Keratinocyte (primary cell): Measurements from ENCODE around the gene RASL10A. TPM values are rescaled to one million over a fixed set of nuclear protein-coding genes. Genes with fewer than 3 reads are reported as not detected.

Experiments used
- DNase-seq: peaks from one replicate; pipeline ENCODE4 v3.0.0-alpha.2; 2011; ENCODE audit warnings: low read depth, missing footprints, low spot score
- FAIRE-seq: peaks from 2 replicates; lab custom pipeline; 2011; peaks lifted over from hg19 to GRCh38; lab: Jason Lieb, UNC
- H2AFZ ChIP-seq: 2 replicates; pipeline ENCODE4 v1.6.0; 2012; ENCODE audit warnings: low read length, control low read depth, inconsistent platforms; ENCODE audit not compliant: control insufficient read depth
- H3K27ac ChIP-seq: 2 replicates; pipeline ENCODE4 v1.5.1; 2011; ENCODE audit warnings: low read length; ENCODE audit not compliant: control insufficient read depth, insufficient read depth
- H3K27me3 ChIP-seq: 3 replicates; pipeline ENCODE4 v1.6.0; 2011; ENCODE audit warnings: low read length; ENCODE audit not compliant: control insufficient read depth, insufficient read depth; ENCODE audit errors: extremely low read depth
- H3K36me3 ChIP-seq, 2 experiments: 2 replicates in 1 of 2; 3 replicates in 1 of 2; pipeline ENCODE4 v1.5.1; 2011; ENCODE audit warnings: low read length in 2 of 2, mild to moderate bottlenecking in 1 of 2; ENCODE audit not compliant: control insufficient read depth in 2 of 2, insufficient read depth in 2 of 2; ENCODE audit errors: extremely low read depth in 1 of 2
- H3K4me1 ChIP-seq: 3 replicates; pipeline ENCODE4 v1.5.1; 2011; ENCODE audit warnings: low read length; ENCODE audit not compliant: control insufficient read depth, insufficient read depth; ENCODE audit errors: extremely low read depth
- H3K4me2 ChIP-seq: 3 replicates; pipeline ENCODE4 v1.6.0; 2011; ENCODE audit warnings: low read depth, low read length; ENCODE audit not compliant: control insufficient read depth, insufficient read depth; ENCODE audit errors: extremely low read depth
- H3K4me3 ChIP-seq, 3 experiments: fragments of 200-600 bp in 1 of 3; sonication (generic) in 1 of 3; 2 replicates in 2 of 3; 3 replicates in 1 of 3; pipeline ENCODE4 v1.5.1; 2011 to 2016; ENCODE audit warnings: low read length in 3 of 3, mild to moderate bottlenecking in 3 of 3, control low read depth in 2 of 3, inconsistent platforms in 1 of 3, low read depth in 1 of 3, mixed read lengths in 1 of 3, mixed run types in 1 of 3, moderate library complexity in 1 of 3; ENCODE audit not compliant: control insufficient read depth in 2 of 3, insufficient read depth in 2 of 3; ENCODE audit errors: extremely low read depth in 1 of 3
- H3K79me2 ChIP-seq: 2 replicates; pipeline ENCODE4 v1.6.0; 2012; ENCODE audit warnings: low read length; ENCODE audit not compliant: control insufficient read depth, insufficient read depth
- H3K9ac ChIP-seq: 3 replicates; pipeline ENCODE4 v1.6.0; 2011; ENCODE audit warnings: low read length; ENCODE audit not compliant: control insufficient read depth, insufficient read depth; ENCODE audit errors: extremely low read depth
- H3K9me1 ChIP-seq: 3 replicates; pipeline ENCODE4 v1.6.0; 2011; ENCODE audit warnings: low read length; ENCODE audit not compliant: control insufficient read depth, insufficient read depth; ENCODE audit errors: extremely low read depth
- H3K9me3 ChIP-seq: 2 replicates; pipeline ENCODE4 v1.5.1; 2012; ENCODE audit warnings: low read depth, low read length; ENCODE audit not compliant: control insufficient read depth
- H4K20me1 ChIP-seq: 3 replicates; pipeline ENCODE4 v1.6.0; 2011; ENCODE audit warnings: low read length; ENCODE audit not compliant: control insufficient read depth, insufficient read depth; ENCODE audit errors: extremely low read depth
- EZH2 ChIP-seq: IDR thresholded peaks from one replicate; pipeline ENCODE4 v1.6.1; 2012; ENCODE audit warnings: inconsistent platforms, mild to moderate bottlenecking, low read length, moderate library complexity
- dilution Hi-C: fragments of 300-500 bp; cut with MboI; formaldehyde crosslinking; loops from one replicate; pipeline ENCODE4 v1.7.0; 2020; ENCODE audit warnings: low sequenced_read_pairs; ENCODE audit not compliant: extremely low pct_ligation_motif_present
- polyA plus RNA-seq, 5 experiments: library from polyadenylated mRNA; depleted of rRNA in 3 of 5; stranded (reverse) in 3 of 5; stranded (forward) in 1 of 5; unstranded in 1 of 5; fragments of >200 nt; gene quantifications; 1 replicate in 1 of 5; 2 replicates in 3 of 5; 3 replicates in 1 of 5; pipeline versions ENCODE4 v1.2.1 to v1.2.3, GENCODE V29; 2011 to 2012; ENCODE audit warnings: missing spikeins in 2 of 5, low read depth in 1 of 5, low replicate concordance in 1 of 5
- TF ChIP-seq, protein P1 (sequence below), 3 experiments: IDR thresholded peaks in 1 of 3; conservative IDR thresholded peaks in 1 of 3; optimal IDR thresholded peaks in 1 of 3; 2 replicates in 2 of 3; 3 replicates in 1 of 3; pipeline versions ENCODE3 to v1.5.1; 2011; ENCODE audit warnings: low read length in 3 of 3, mild to moderate bottlenecking in 3 of 3, moderate library complexity in 2 of 3, control low read depth in 1 of 3, inconsistent platforms in 1 of 3; ENCODE audit not compliant: insufficient read depth in 2 of 3; ENCODE audit errors: extremely low read depth in 1 of 3

The RASL10A gene
- polyA plus RNA-seq, 1 donor (not counting 4 experiments of a cell fraction or from before 2014, with no cell fraction given) = not detected

DNA sequence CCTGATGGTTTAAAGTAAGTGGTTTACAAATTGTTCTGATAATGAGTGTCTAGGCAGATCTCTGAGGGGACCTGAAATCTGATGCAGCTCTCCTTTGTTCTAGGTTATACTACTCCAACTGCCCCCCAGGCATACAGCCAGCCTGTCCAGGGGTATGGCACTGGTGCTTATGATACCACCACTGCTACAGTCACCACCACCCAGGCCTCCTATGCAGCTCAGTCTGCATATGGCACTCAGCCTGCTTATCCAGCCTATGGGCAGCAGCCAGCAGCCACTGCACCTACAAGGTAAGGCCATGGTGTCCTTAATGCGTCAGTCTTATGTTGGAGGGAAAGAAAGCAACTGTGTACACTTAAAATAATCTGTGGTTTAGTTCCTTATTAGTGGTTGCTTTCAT is 37.6 kb downstream of the RASL10A start:
- no peak overlapping the region for H2AFZ ChIP-seq
- H4K20me1 ChIP-seq = peaks cover 34% of the 10 kb centered on the region
- no peaks in the 10 kb centered on the region for H3K9me3 ChIP-seq
- FAIRE-seq (no peak), DNase-seq (no peak)
- no peak overlapping the region for H3K4me3 ChIP-seq
- H3K4me2 ChIP-seq = no peak overlapping the region
- peaks cover 2% of the 10 kb centered on the region for H3K9me1 ChIP-seq
- no peaks in the 10 kb centered on the region for H3K4me1 ChIP-seq
- H3K79me2 ChIP-seq = peaks cover 85% of the 10 kb centered on the region
- dilution Hi-C loops = no loop called here
- no peak overlapping the region for H3K27ac ChIP-seq
- no peak for TF ChIP-seq EZH2
- TF ChIP-seq, protein P1, sequence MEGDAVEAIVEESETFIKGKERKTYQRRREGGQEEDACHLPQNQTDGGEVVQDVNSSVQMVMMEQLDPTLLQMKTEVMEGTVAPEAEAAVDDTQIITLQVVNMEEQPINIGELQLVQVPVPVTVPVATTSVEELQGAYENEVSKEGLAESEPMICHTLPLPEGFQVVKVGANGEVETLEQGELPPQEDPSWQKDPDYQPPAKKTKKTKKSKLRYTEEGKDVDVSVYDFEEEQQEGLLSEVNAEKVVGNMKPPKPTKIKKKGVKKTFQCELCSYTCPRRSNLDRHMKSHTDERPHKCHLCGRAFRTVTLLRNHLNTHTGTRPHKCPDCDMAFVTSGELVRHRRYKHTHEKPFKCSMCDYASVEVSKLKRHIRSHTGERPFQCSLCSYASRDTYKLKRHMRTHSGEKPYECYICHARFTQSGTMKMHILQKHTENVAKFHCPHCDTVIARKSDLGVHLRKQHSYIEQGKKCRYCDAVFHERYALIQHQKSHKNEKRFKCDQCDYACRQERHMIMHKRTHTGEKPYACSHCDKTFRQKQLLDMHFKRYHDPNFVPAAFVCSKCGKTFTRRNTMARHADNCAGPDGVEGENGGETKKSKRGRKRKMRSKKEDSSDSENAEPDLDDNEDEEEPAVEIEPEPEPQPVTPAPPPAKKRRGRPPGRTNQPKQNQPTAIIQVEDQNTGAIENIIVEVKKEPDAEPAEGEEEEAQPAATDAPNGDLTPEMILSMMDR (optimal IDR thresholded peaks at IDR 0.05 in 1 of 3, IDR thresholded peaks at IDR 0.05 in 1 of 3, conservative IDR thresholded peaks at IDR 0.05 in 1 of 3; ENCODE audit: extremely low read depth in 1 of 3, insufficient read depth in 2 of 3, low read length in 3 of 3) = no peak
- no peaks in the 10 kb centered on the region for H3K27me3 ChIP-seq
- no peak overlapping the region for H3K9ac ChIP-seq
- peaks cover 43 to 52% of the 10 kb centered on the region in 2 experiments for H3K36me3 ChIP-seq

DNA sequence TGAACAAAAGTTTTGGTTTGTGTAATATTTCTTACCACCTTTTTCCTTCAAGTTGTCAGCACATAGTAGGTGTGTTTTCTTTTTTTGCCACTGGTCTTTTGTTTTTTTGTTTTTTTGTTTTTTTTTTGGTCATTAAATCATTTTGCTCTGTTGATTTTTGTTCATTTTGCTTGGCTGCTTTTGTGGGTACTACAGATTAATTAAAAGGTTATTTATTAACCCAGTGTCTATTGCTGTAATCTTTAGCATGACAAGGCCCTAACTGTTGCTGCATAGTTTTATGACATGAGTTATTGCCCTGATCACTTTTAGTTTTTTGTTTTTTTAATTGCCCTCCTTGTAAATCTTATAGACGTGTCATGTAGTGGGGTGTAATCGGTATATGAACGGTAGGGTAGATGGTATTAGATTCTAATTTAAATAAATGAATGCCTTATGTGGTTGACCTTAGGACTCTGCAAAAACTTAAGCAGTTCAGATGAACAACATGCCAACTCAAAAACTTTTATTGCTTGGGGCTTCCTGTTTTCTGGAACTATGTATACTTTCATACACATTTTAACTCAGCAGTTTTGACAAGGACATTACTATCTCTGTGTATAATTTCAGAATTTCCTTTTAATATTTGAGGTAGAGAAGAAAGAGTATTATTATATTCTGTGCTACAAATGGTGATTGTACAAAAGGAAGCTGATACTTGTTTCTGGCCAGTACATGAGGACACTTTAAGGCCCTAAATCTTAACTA is 39.5 kb downstream of the RASL10A start:
- Histone ChIP-seq H3K79me2 (peaks cover 93% of the 10 kb centered on the region), H3K36me3 (peaks cover 38 to 53% of the 10 kb centered on the region in 2 experiments), H3K4me3 (no peak overlapping the region), H2AFZ (no peak overlapping the region), H3K9ac (no peak overlapping the region), H3K9me3 (no peaks in the 10 kb centered on the region), H4K20me1 (peaks cover 44% of the 10 kb centered on the region), H3K27ac (no peak overlapping the region), H3K9me1 (peaks cover 2% of the 10 kb centered on the region), H3K4me1 (peaks cover under 1% of the 10 kb centered on the region), H3K4me2 (no peak overlapping the region), H3K27me3 (no peaks in the 10 kb centered on the region)
- no peak for DNase-seq
- no peak for TF ChIP-seq EZH2
- TF ChIP-seq, protein P1 (optimal IDR thresholded peaks at IDR 0.05 in 1 of 3, IDR thresholded peaks at IDR 0.05 in 1 of 3, conservative IDR thresholded peaks at IDR 0.05 in 1 of 3; ENCODE audit: extremely low read depth in 1 of 3, insufficient read depth in 2 of 3, low read length in 3 of 3) = no peak
- no peak for FAIRE-seq
- dilution Hi-C loops = no loop called here
